GM20000 (cell line): ENCODE data around the gene NECAP2.
"Not testable (repeated sequence)": the region's sequence is repeated elsewhere in the genome, so short reads cannot be mapped to it uniquely, and the experiment has no call there.

Experiments
- DNase-seq: peaks from one replicate; pipeline ENCODE4 v3.0.0; 2012; ENCODE audit warnings: low spot score
- CTCF ChIP-seq: IDR thresholded peaks from 2 replicates; pipeline ENCODE4 v1.5.1; 2012; ENCODE audit warnings: mild to moderate bottlenecking, control low read depth; ENCODE audit errors: extremely low read depth, missing control alignments

The NECAP2 gene

GRCh38 chr1:16449065-16449464 is 8.5 kb downstream of the NECAP2 start:
- no peak for TF ChIP-seq CTCF
- no peak for DNase-seq

GRCh38 chr1:16449666-16450065 is 9.1 kb downstream of the NECAP2 start:
- no peak for DNase-seq
- TF ChIP-seq CTCF, result no peak

GRCh38 chr1:16450863-16451481 is 10.4 kb downstream of the NECAP2 start:
- DNase-seq, result no peak
- no peak for TF ChIP-seq CTCF

- peak; percentile 61 for DNase-seq
- no peak for TF ChIP-seq CTCF
Observed at GRCh38 chr1:16451841-16452528, 11.5 kb downstream of the NECAP2 start.

- DNase-seq, result not testable (repeated sequence)
Observed at GRCh38 chr1:16454909-16455308, 14.4 kb downstream of the NECAP2 start.

- DNase-seq, result not testable (repeated sequence)
Observed at GRCh38 chr1:16456151-16456550, 15.6 kb downstream of the NECAP2 start.

GRCh38 chr1:16458831-16459230 is 18.3 kb downstream of the NECAP2 start:
- DNase-seq, result no peak
- no peak for TF ChIP-seq CTCF

- DNase-seq, result no peak
- no peak for TF ChIP-seq CTCF
Observed at GRCh38 chr1:16459352-16459925, 18.9 kb downstream of the NECAP2 start.
